Upper lobe of left lung (tissue), 6 donors: Measurements from ENCODE around the gene JAG2. TPM values are rescaled to one million over a fixed set of nuclear protein-coding genes. Genes with fewer than 3 reads are reported as not detected.

Experiments
- ATAC-seq, 2 donors: fragments of 200-7000 bp; cut with Tn5 transposase; one replicate each; pipeline ENCODE4 v1.9.1; 2022; ENCODE audit warnings: mild to moderate bottlenecking in 2 of 2, moderate library complexity in 2 of 2; ENCODE audit not compliant: low FRiP score in 2 of 2
- DNase-seq, 2 donors: peaks; one replicate each; pipeline ENCODE4 v3.0.0-alpha.2; 2019 to 2020
- H3K27ac ChIP-seq, 4 donors: fragments of 200-600 bp; sonication (generic); one replicate each; pipeline ENCODE4 v1.5.1; 2016 to 2019
- H3K27me3 ChIP-seq, 4 donors: fragments of 200-600 bp; sonication (generic); one replicate each; pipeline ENCODE4 v1.5.1; 2017 to 2019
- H3K36me3 ChIP-seq, 4 donors: fragments of 200-600 bp; sonication (generic); one replicate each; pipeline ENCODE4 v1.5.1; 2016 to 2019
- H3K4me1 ChIP-seq, 4 donors: fragments of 200-600 bp; sonication (generic); one replicate each; pipeline ENCODE4 v1.5.1; 2018 to 2019
- H3K4me3 ChIP-seq, 4 donors: fragments of 200-600 bp; sonication (generic); one replicate each; pipeline ENCODE4 v1.5.1; 2017 to 2019; ENCODE audit warnings: mild to moderate bottlenecking in 2 of 4, moderate library complexity in 1 of 4
- H3K9me3 ChIP-seq, 4 donors: fragments of 200-600 bp; sonication (generic); one replicate each; pipeline ENCODE4 v1.5.1; 2018 to 2019
- CTCF ChIP-seq, 6 experiments: fragments of 450-650 bp in 4 of 6; fragments of 200-600 bp in 2 of 6; sonication (generic) in 2 of 6; IDR thresholded peaks; one replicate each; pipeline ENCODE4 v1.5.1; 2016 to 2019; ENCODE audit warnings: antibody characterized with exemption in 6 of 6
- EP300 ChIP-seq, 4 donors: sonication (generic); formaldehyde crosslinking; IDR thresholded peaks; one replicate each; pipeline ENCODE4 v1.5.1; 2017; ENCODE audit warnings: antibody characterized with exemption in 4 of 4, control low read depth in 2 of 4
- POLR2A ChIP-seq, 4 donors: fragments of 450-650 bp; IDR thresholded peaks; one replicate each; pipeline ENCODE4 v1.5.1; 2016 to 2017; ENCODE audit warnings: antibody characterized with exemption in 4 of 4, mild to moderate bottlenecking in 2 of 4
- POLR2AphosphoS5 ChIP-seq, 2 donors: sonication (generic); formaldehyde crosslinking; IDR thresholded peaks; one replicate each; pipeline ENCODE4 v1.5.1; 2017; ENCODE audit warnings: antibody characterized with exemption in 2 of 2
- WGBS, 2 donors: methylation state at CpG; one replicate each; pipeline ENCODE4 v1.1.5; 2017 to 2018; 5-methylcytosine and 5-hydroxymethylcytosine counted together
- total RNA-seq, 6 donors: library from RNA; depleted of rRNA in 4 of 6; stranded (reverse); fragments of >200 nt in 4 of 6; gene quantifications; one replicate each; pipeline versions ENCODE4 v1.1.0 to v1.2.1, GENCODE V29; 2016 to 2021
- donor health status: DM: no; HTN: no; CAD: no; lungs with moderate emphysema.
- donor health status: DM: no; HTN: yes; CAD: no; lungs with severe emphysema.

The JAG2 gene
- total RNA-seq, 6 donors from 2014 or later: 14.9 to 43.4 (median 23.8) TPM

- Histone ChIP-seq H3K4me3 (no peak overlapping the region), H3K27ac (no peak overlapping the region), H3K9me3 (no peaks in the 10 kb centered on the region), H3K4me1 (peaks cover 0 to 8% (median 6%) of the 10 kb centered on the region in 4 donors), H3K36me3 (peaks cover 6 to 49% (median 24%) of the 10 kb centered on the region in 4 donors), H3K27me3 (no peaks in the 10 kb centered on the region)
- WGBS, 2 donors: 91 to 97% methylated on average over 13 to 22 of the region's 23 CpGs
- DNase-seq (peak in 1 of 2 donors; percentile 73), ATAC-seq (no peak)
- TF ChIP-seq EP300 (IDR thresholded peaks at IDR 0.05) (no peak), POLR2AphosphoS5 (IDR thresholded peaks at IDR 0.05) (no peak), POLR2A (IDR thresholded peaks at IDR 0.05) (no peak), CTCF (IDR thresholded peaks at IDR 0.05) (no peak)
These were observed 42.6 kb upstream of the JAG2 start for GRCh38 chr14:105211086-105211757.

GRCh38 chr14:105210266-105211025 lies 41.9 kb upstream of the JAG2 start:
- no peaks in the 10 kb centered on the region for H3K27me3 ChIP-seq
- H3K4me1 ChIP-seq: peaks cover 6 to 13% (median 11%) of the 10 kb centered on the region in 4 donors
- no peak overlapping the region for H3K27ac ChIP-seq
- no peak overlapping the region for H3K4me3 ChIP-seq
- DNase-seq: peak in 1 of 2 donors; percentile 71
- H3K9me3 ChIP-seq: no peaks in the 10 kb centered on the region
- 89 to 98% methylated on average over 15 to 19 of the region's 30 CpGs for WGBS, 2 donors
- peaks cover 6 to 49% (median 23%) of the 10 kb centered on the region in 4 donors for H3K36me3 ChIP-seq
- TF ChIP-seq POLR2A (IDR thresholded peaks at IDR 0.05) (no peak), POLR2AphosphoS5 (IDR thresholded peaks at IDR 0.05) (no peak)
- ATAC-seq: no peak

GRCh38 chr14:105209646-105210045 lies 41.1 kb upstream of the JAG2 start:
- TF ChIP-seq POLR2A (IDR thresholded peaks at IDR 0.05): no peak
- no peak for TF ChIP-seq POLR2AphosphoS5 (IDR thresholded peaks at IDR 0.05)
- no peak for TF ChIP-seq CTCF (IDR thresholded peaks at IDR 0.05)
- TF ChIP-seq EP300 (IDR thresholded peaks at IDR 0.05): no peak
- 96% methylated on average over 16 of the region's 16 CpGs; no CpG with 5 or more reads in 1 of the 2 donors for WGBS, 2 donors
- no peaks in the 10 kb centered on the region for H3K27me3 ChIP-seq
- H3K4me3 ChIP-seq: no peak overlapping the region
- H3K27ac ChIP-seq: no peak overlapping the region
- no peaks in the 10 kb centered on the region for H3K9me3 ChIP-seq
- DNase-seq: peak in 1 of 2 donors; percentile 68
- peaks cover 12 to 21% (median 19%) of the 10 kb centered on the region in 4 donors for H3K4me1 ChIP-seq
- H3K36me3 ChIP-seq: peaks cover 6 to 49% (median 23%) of the 10 kb centered on the region in 4 donors
- ATAC-seq: no peak

- no peak overlapping the region for H3K27ac ChIP-seq
- H3K4me3 ChIP-seq: no peak overlapping the region
- ATAC-seq: no peak
- no peaks in the 10 kb centered on the region for H3K27me3 ChIP-seq
- peaks cover 13 to 27% (median 24%) of the 10 kb centered on the region in 4 donors for H3K4me1 ChIP-seq
- 93% methylated on average over 8 of the region's 8 CpGs; no CpG with 5 or more reads in 1 of the 2 donors for WGBS, 2 donors
- peaks cover 6 to 49% (median 23%) of the 10 kb centered on the region in 4 donors for H3K36me3 ChIP-seq
- no peaks in the 10 kb centered on the region for H3K9me3 ChIP-seq
- TF ChIP-seq EP300 (IDR thresholded peaks at IDR 0.05): no peak
- TF ChIP-seq POLR2AphosphoS5 (IDR thresholded peaks at IDR 0.05): no peak
- TF ChIP-seq POLR2A (IDR thresholded peaks at IDR 0.05): no peak
- TF ChIP-seq CTCF (IDR thresholded peaks at IDR 0.05): no peak
- DNase-seq: no peak
These were observed 40.5 kb upstream of the JAG2 start for GRCh38 chr14:105209091-105209490.

GRCh38 chr14:105208738-105209075 lies 40.1 kb upstream of the JAG2 start:
- WGBS, 2 donors: 83 to 94% methylated on average over 9 to 12 of the region's 12 CpGs
- ATAC-seq: no peak

More at GRCh38 chr14:105208738-105209075, 40.1 kb upstream of the JAG2 start:
- H3K36me3 ChIP-seq: peaks cover 6 to 46% (median 23%) of the 10 kb centered on the region in 4 donors
- H3K27ac ChIP-seq: no peak overlapping the region
- peaks cover 13 to 30% (median 27%) of the 10 kb centered on the region in 4 donors for H3K4me1 ChIP-seq
- no peaks in the 10 kb centered on the region for H3K27me3 ChIP-seq
- H3K4me3 ChIP-seq: no peak overlapping the region
- no peaks in the 10 kb centered on the region for H3K9me3 ChIP-seq
- DNase-seq: peak in 1 of 2 donors; percentile 78
- no peak for TF ChIP-seq POLR2A (IDR thresholded peaks at IDR 0.05)
- TF ChIP-seq CTCF (IDR thresholded peaks at IDR 0.05): no peak
- TF ChIP-seq POLR2AphosphoS5 (IDR thresholded peaks at IDR 0.05): no peak
- TF ChIP-seq EP300 (IDR thresholded peaks at IDR 0.05): no peak
